Measurements from ENCODE around the gene PER2.

- TF ChIP-seq CTCF (tag by site-specific recombination; IDR thresholded peaks at IDR 0.05) (no peak), ZNF449 (tag by site-specific recombination; IDR thresholded peaks at IDR 0.05) (no peak), ZIC2 (tag by site-specific recombination; IDR thresholded peaks at IDR 0.05) (no peak), TRIM28 (IDR thresholded peaks at IDR 0.05; ENCODE audit: borderline replicate concordance, low read length) (no peak), PRDM1 (tag by site-specific recombination; IDR thresholded peaks at IDR 0.05) (no peak)
These were observed 33.3 kb downstream of the PER2 start for GRCh38 chr2:238255151-238255551.

Data from HEK293 (cell line).